ENCODE results near the gene MT1A.

MT1A gene

DNA sequence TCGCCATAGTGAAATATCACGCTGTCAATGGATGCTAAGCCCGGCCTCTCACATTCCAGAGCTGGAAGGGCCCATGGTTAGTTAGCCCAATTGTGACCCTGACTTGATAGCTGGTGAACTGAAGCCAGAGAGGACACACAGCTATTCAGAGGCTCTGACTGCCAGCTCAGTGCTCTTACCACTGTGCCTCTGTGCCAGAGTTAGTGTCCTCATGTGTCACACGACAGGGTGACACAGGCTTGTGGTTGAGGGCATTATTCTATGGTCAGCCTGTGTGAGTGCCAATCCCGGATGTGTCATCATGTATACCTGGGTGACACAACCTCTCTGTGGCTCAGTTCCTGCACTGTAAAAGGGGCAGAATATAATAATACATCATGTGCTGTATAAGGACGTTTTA is 41.4 kb downstream of the MT1A start:
- no peak overlapping the region for H3K4me3 ChIP-seq (ENCODE audit: low read depth, low read length)
- no peak for TF ChIP-seq MYC (IDR thresholded peaks at IDR 0.05; ENCODE audit: low read depth, low read length)
- TF ChIP-seq, protein P1, sequence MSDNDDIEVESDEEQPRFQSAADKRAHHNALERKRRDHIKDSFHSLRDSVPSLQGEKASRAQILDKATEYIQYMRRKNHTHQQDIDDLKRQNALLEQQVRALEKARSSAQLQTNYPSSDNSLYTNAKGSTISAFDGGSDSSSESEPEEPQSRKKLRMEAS (IDR thresholded peaks at IDR 0.05; ENCODE audit: low read depth, low read length) = no peak
- TF ChIP-seq, protein P2, sequence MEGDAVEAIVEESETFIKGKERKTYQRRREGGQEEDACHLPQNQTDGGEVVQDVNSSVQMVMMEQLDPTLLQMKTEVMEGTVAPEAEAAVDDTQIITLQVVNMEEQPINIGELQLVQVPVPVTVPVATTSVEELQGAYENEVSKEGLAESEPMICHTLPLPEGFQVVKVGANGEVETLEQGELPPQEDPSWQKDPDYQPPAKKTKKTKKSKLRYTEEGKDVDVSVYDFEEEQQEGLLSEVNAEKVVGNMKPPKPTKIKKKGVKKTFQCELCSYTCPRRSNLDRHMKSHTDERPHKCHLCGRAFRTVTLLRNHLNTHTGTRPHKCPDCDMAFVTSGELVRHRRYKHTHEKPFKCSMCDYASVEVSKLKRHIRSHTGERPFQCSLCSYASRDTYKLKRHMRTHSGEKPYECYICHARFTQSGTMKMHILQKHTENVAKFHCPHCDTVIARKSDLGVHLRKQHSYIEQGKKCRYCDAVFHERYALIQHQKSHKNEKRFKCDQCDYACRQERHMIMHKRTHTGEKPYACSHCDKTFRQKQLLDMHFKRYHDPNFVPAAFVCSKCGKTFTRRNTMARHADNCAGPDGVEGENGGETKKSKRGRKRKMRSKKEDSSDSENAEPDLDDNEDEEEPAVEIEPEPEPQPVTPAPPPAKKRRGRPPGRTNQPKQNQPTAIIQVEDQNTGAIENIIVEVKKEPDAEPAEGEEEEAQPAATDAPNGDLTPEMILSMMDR (IDR thresholded peaks at IDR 0.05; ENCODE audit: low read depth, low read length) = no peak
- no peak for TF ChIP-seq POLR2A (IDR thresholded peaks at IDR 0.05; ENCODE audit: extremely low read depth, insufficient read length)
- DNase-seq (ENCODE audit: low read depth) = peak; percentile 40

DNA sequence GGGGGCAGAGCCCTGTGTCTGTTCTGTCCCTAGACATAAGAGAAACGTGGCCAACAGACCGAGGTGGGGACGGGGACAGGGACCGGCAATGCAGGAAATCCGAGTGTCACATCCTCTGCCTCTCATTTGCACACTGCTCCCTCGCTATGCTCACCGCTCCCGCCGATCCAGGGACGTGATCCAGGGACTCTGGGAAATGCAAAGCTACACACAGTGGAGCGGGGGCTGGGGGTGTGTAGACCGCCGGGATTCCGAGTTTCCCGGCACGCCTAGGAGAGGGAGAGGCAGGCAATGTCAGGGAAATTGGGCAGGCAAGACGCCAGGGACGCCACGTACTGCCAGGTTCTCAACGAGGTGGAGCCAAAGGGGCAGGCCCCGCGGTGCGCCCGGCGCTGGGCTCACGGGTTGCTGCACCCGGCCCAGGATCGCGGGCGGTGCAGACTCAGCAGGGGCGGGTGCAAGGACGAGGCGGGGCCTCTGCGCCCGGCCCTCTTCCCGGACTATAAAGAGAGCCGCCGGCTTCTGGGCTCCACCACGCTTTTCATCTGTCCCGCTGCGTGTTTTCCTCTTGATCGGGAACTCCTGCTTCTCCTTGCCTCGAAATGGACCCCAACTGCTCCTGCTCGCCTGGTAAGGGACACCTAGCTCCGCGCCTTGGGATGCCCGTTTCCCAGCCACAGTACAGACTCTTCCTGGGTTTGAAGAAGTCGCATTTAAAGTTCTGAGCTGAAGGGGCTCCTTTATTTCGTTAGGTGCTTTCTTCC is 43.7 kb downstream of the MT1A start, which contains the start of gene MT1X:
TSS of gene MT1X (plus strand) at position 532 of the 764 bp plus-strand sequence. CDS start at position 603, 71 bp downstream.
- peak; percentile 76 for TF ChIP-seq POLR2A (IDR thresholded peaks at IDR 0.05; ENCODE audit: extremely low read depth, insufficient read length)
- TF ChIP-seq, protein P1 (IDR thresholded peaks at IDR 0.05; ENCODE audit: low read depth, low read length) = peak; percentile 2; the same call in 1 of the 2 replicates
- TF ChIP-seq, protein P2 (IDR thresholded peaks at IDR 0.05; ENCODE audit: low read depth, low read length) = no peak
- peak; percentile 92 for DNase-seq (ENCODE audit: low read depth)
- H3K4me3 ChIP-seq (ENCODE audit: low read depth, low read length) = peak within 1 kb of the TSS; percentile 77

DNA sequence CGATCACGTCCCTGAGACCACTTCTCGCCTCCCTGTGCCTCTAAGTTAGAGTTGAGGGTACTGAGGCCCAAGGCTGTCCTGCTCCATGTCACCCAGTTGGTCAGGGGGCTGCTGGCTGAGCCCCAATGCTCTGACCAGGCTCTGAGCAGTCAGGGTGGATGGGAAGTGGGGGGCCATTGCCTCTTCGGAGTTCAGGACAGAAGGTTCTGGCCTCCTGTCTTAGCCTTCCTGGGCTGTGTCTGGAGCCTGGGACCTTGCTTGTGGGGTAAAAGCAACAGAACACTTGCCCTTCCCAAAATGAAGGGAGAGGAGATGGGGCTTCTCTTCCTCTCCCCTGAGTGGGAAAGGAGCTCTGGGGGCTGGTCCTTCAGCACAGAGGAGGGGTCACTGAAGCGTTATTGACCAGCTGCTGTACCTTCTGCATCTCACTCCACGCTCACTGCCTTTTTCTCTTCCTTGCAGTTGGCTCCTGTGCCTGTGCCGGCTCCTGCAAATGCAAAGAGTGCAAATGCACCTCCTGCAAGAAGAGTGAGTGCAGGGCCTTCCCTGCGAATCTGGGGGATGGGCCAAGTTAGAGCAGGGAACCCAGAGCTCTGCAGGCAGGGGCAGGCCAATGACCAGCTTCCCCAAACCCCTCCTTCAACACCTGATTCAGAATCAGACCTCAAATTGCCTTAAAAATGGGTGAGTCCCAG is 44.4 kb downstream of the MT1A start:
- peak overlapping the region; percentile 77 for H3K4me3 ChIP-seq (ENCODE audit: low read depth, low read length)
- TF ChIP-seq, protein P2 (IDR thresholded peaks at IDR 0.05; ENCODE audit: low read depth, low read length) = no peak
- DNase-seq (ENCODE audit: low read depth) = peak; percentile 38

DNA sequence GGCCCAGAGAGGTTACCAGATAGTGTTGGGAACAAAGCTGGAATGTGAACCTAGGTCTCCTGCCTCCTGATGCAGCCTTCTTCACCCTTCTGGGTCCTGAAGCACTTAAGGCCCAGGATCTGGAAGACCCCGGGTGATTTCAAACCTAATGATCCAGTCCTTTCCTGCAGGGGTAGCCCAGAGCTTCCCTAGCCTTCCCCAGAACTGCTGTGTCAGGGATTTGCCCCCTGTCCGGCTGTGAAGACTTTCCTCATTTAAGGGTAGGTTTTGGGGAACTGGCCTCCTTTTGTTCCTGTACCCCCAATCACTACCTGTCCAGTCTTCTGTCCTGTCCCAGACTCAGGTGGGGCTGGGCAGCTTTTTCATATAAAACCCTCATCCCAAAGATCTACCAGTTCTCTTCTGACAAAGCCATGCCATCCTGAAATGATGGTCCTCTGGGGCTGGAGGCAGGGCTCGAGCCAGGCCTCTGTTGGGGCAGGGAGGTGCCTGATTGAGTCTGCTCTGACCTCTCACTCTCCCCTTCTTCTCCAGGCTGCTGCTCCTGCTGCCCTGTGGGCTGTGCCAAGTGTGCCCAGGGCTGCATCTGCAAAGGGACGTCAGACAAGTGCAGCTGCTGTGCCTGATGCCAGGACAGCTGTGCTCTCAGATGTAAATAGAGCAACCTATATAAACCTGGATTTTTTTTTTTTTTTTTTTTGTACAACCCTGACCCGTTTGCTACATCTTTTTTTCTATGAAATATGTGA is 45.1 kb downstream of the MT1A start:
- DNase-seq (ENCODE audit: low read depth) = no peak
- peak overlapping the region; percentile 77 for H3K4me3 ChIP-seq (ENCODE audit: low read depth, low read length)
- TF ChIP-seq, protein P1 (IDR thresholded peaks at IDR 0.05; ENCODE audit: low read depth, low read length) = no peak
- TF ChIP-seq MYC (IDR thresholded peaks at IDR 0.05; ENCODE audit: low read depth, low read length) = no peak
- TF ChIP-seq, protein P2 (IDR thresholded peaks at IDR 0.05; ENCODE audit: low read depth, low read length) = no peak
- no peak for TF ChIP-seq POLR2A (IDR thresholded peaks at IDR 0.05; ENCODE audit: extremely low read depth, insufficient read length)

DNA sequence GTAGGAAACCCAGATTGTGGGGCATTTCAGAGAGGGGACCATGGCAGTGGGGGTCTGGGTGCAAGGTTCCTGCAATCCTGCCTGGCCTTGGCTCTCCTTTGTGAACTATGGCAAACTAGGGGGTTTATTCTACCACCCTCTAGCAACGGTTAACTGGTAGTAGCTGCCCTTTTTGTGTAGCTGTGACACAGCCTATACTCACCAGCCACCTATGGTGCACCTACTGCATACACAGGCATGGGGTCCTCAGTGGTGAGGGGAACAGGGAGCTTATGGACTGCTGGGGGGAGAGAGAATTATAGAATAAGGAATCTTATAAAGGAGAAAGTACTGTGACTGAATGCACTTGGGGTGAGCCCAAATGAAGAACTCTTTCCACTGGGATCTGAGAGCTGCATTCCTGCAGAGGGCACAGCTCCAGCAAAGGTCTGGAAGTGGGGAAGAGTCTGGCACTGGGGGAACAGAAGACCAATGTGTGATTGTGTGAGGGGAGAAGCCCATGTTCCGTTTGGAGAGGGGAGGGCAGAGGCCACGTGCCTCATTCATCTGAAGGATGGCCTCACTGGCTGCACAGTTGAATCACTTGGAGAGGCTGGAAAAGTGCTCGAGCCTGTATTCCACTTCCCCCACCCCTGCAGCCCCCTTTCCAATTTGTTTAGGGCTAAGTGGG is 45.9 kb downstream of the MT1A start:
- DNase-seq (ENCODE audit: low read depth) = no peak
- TF ChIP-seq, protein P1 (IDR thresholded peaks at IDR 0.05; ENCODE audit: low read depth, low read length) = no peak
- no peak overlapping the region for H3K4me3 ChIP-seq (ENCODE audit: low read depth, low read length)
